Measurements from ENCODE around the gene CELA2B. TPM values are rescaled to one million over a fixed set of nuclear protein-coding genes. Genes with fewer than 3 reads are reported as not detected.

The CELA2B gene
- total and polyA plus RNA-seq, 9 of the 15 experiments (the other 6 are each of a cell fraction or from before 2014, with no cell fraction given) = 0.25 to 2.1 (median 0.38) TPM; not detected in 5

- TF ChIP-seq TAF7 (tag; IDR thresholded peaks at IDR 0.05) (no peak), CEBPZ (IDR thresholded peaks at IDR 0.05; ENCODE audit: borderline replicate concordance, low read depth, low read length) (no peak), CHD4 (IDR thresholded peaks at IDR 0.05; ENCODE audit: insufficient read depth, insufficient replicate concordance, low read depth, low read length, poor library complexity, severe bottlenecking) (no peak), HLTF (IDR thresholded peaks at IDR 0.05) (no peak), GABPB2 (CRISPR knock-in tag; conservative IDR thresholded peaks at IDR 0.05) (no peak)
Observed at GRCh38 chr1:15513192-15513591, 37.3 kb downstream of the CELA2B start (continued).

GRCh38 chr1:15513919-15514318, 38.0 kb downstream of the CELA2B start:
- CTCF ChIA-PET (ENCODE audit: low intra/inter-chr PET ratio) = no interaction called here
- 76% methylated on average over 3 of the region's 3 CpGs for WGBS (ENCODE audit: insufficient coverage, low coverage, missing lambda C conversion rate)
- Histone ChIP-seq H3K4me2 (ENCODE audit: insufficient read depth, low read length) (no peak overlapping the region), H3K9ac (ENCODE audit: insufficient read depth in 1 of 2, low read depth in 2 of 2, low read length in 2 of 2) (no peak overlapping the region), H3K36me3 (ENCODE audit: control insufficient read depth, insufficient read depth, low read length) (peaks cover 56% of the 10 kb centered on the region), H4K20me1 (replicated peaks; ENCODE audit: control insufficient read depth, insufficient read depth, low read length) (no peaks in the 10 kb centered on the region; the same call in 1 of the 2 replicates), H2AFZ (ENCODE audit: low read depth, low read length) (no peak overlapping the region), H3K9me3 (replicated peaks; ENCODE audit: control insufficient read depth, insufficient read depth, low read depth, low read length) (no peaks in the 10 kb centered on the region), H3K4me1 (replicated peaks in 1 of 2; ENCODE audit: control insufficient read depth in 2 of 2, insufficient read depth in 2 of 2, low read length in 2 of 2) (peaks cover 9 to 17% of the 10 kb centered on the region in 2 experiments), H3K4me3 (no peak overlapping the region), H3K79me2 (ENCODE audit: control insufficient read depth, insufficient read depth, low read length) (peaks cover 27% of the 10 kb centered on the region), H3K9me1 (ENCODE audit: control insufficient read depth, insufficient read depth, low read length) (no peaks in the 10 kb centered on the region), H3K27ac (ENCODE audit: extremely low read depth, low read depth, low read length) (peak overlapping the region; percentile 34; the same call in 1 of the 3 replicates), H3K27me3 (ENCODE audit: control insufficient read depth in 2 of 2, insufficient read depth in 2 of 2, low read length in 2 of 2) (no peaks in the 10 kb centered on the region)
- in situ Hi-C loops (cut with MboI) = no loop called here
- POLR2A ChIA-PET = interaction anchor here (1.5 to 2.9 kb wide), 2 partner anchors 10 kb away, joined by 4 to 19 read pairs; partner anchors contain the start of gene CASP9
- ATAC-seq = no peak
- intact Hi-C loops (cut with micrococcal nuclease) = no loop called here
- no TSS peak for BruUV-seq (replicated peaks)
- FAIRE-seq = no peak
- DNase-seq (ENCODE audit: extremely low read depth in 1 of 4, low spot score in 3 of 4) = no peak
- TF ChIP-seq BRD4 (IDR thresholded peaks at IDR 0.05) = no peak
- no peak for TF ChIP-seq MYC (IDR thresholded peaks at IDR 0.05; ENCODE audit: low read depth, low read length)
- TF ChIP-seq MYC (CRISPR knock-in tag; IDR thresholded peaks at IDR 0.05; ENCODE audit: borderline replicate concordance, low read depth) = no peak
- TF ChIP-seq ZNF253 (CRISPR knock-in tag; conservative IDR thresholded peaks at IDR 0.05) = no peak
- no peak for TF ChIP-seq AFF1 (IDR thresholded peaks at IDR 0.05; ENCODE audit: low read depth in 1 of 2, partially characterized antibody in 2 of 2)
